GM23338 (cell line): ENCODE data around the gene ROR1. TPM values are rescaled to one million over a fixed set of nuclear protein-coding genes. Genes with fewer than 3 reads are reported as not detected.

Experiments used
- ATAC-seq: fragments of 200-7000 bp; cut with Tn5 transposase; 3 replicates; pipeline ENCODE4 v1.9.1; 2020
- DNase-seq: peaks from one replicate; pipeline ENCODE4 v3.0.0-alpha.2; 2015; ENCODE audit warnings: low spot score
- H2AFZ ChIP-seq: fragments of 200-600 bp; sonication (generic); 2 replicates; pipeline ENCODE4 v1.8.0; 2016; ENCODE audit warnings: antibody characterized with exemption, mild to moderate bottlenecking, moderate library complexity
- H3F3A ChIP-seq: fragments of 200-600 bp; sonication (generic); replicated peaks from 2 replicates; pipeline ENCODE4 v1.8.0; 2017; ENCODE audit warnings: antibody characterized with exemption, mixed run types, low read depth
- H3K27ac ChIP-seq: fragments of 200-600 bp; sonication (generic); 2 replicates; pipeline ENCODE4 v1.6.1; 2016; ENCODE audit warnings: low read depth
- H3K27me3 ChIP-seq: fragments of 200-600 bp; sonication (generic); 2 replicates; pipeline ENCODE4 v1.8.0; 2016; ENCODE audit warnings: mild to moderate bottlenecking, mixed run types, moderate library complexity; ENCODE audit not compliant: insufficient read depth
- H3K36me3 ChIP-seq: fragments of 200-600 bp; sonication (generic); 2 replicates; pipeline ENCODE4 v1.8.0; 2016; ENCODE audit warnings: mild to moderate bottlenecking; ENCODE audit not compliant: insufficient read depth
- H3K4me1 ChIP-seq: fragments of 200-600 bp; sonication (generic); 2 replicates; pipeline ENCODE4 v1.8.0; 2016; ENCODE audit warnings: mild to moderate bottlenecking, moderate library complexity; ENCODE audit not compliant: insufficient read depth
- H3K4me2 ChIP-seq: fragments of 200-600 bp; sonication (generic); 2 replicates; pipeline ENCODE4 v1.7.1; 2017; ENCODE audit warnings: mixed run types
- H3K4me3 ChIP-seq: fragments of 200-600 bp; sonication (generic); 2 replicates; pipeline ENCODE4 v1.6.1; 2016; ENCODE audit warnings: mixed run types
- H3K79me2 ChIP-seq: fragments of 200-600 bp; sonication (generic); replicated peaks from 2 replicates; pipeline ENCODE4 v1.8.0; 2017; ENCODE audit warnings: mild to moderate bottlenecking; ENCODE audit not compliant: insufficient read depth
- H3K9me2 ChIP-seq: fragments of 200-600 bp; sonication (generic); 2 replicates; pipeline ENCODE4 v1.8.0; 2017; ENCODE audit not compliant: insufficient read depth
- H4K20me1 ChIP-seq: fragments of 200-600 bp; sonication (generic); replicated peaks from 2 replicates; pipeline ENCODE4 v1.8.0; 2017; ENCODE audit warnings: mild to moderate bottlenecking; ENCODE audit not compliant: insufficient read depth
- H3K27ac Mint-ChIP-seq: 2 replicates; pipeline ENCODE4 v1.8.0; 2020; ENCODE audit warnings: inconsistent platforms, mild to moderate bottlenecking, moderate library complexity, mixed read lengths
- H3K27me3 Mint-ChIP-seq: 3 replicates; pipeline ENCODE4 v1.8.0; 2022; ENCODE audit warnings: low read depth, mild to moderate bottlenecking, moderate library complexity, mixed read lengths, inconsistent platforms; ENCODE audit not compliant: insufficient read depth, poor library complexity
- H3K36me3 Mint-ChIP-seq: 3 replicates; pipeline ENCODE4 v1.8.0; 2021; ENCODE audit warnings: low read depth, mild to moderate bottlenecking, inconsistent platforms, moderate library complexity, mixed read lengths
- H3K4me1 Mint-ChIP-seq: 3 replicates; pipeline ENCODE4 v1.8.0; 2020; ENCODE audit warnings: mild to moderate bottlenecking, inconsistent platforms, mixed read lengths
- H3K4me3 Mint-ChIP-seq: 3 replicates; pipeline ENCODE4 v1.8.0; 2021; ENCODE audit warnings: moderate library complexity, mild to moderate bottlenecking, inconsistent platforms, mixed read lengths
- H3K9me3 Mint-ChIP-seq: 3 replicates; pipeline ENCODE4 v1.8.0; 2020; ENCODE audit warnings: moderate library complexity, mild to moderate bottlenecking, inconsistent platforms, mixed read lengths
- CREB1 ChIP-seq: fragments of 250-450 bp; sonication (Bioruptor Pico); IDR thresholded peaks from 2 replicates; pipeline ENCODE4 v1.5.0; 2020; ENCODE audit warnings: low read depth, mild to moderate bottlenecking, moderate library complexity
- CTCF ChIP-seq, 2 experiments: fragments of 200-600 bp in 1 of 2; sonication (generic) in 1 of 2; conservative IDR thresholded peaks; 2 replicates each; pipeline versions ENCODE4 v1.5.1 to v1.6.1; 2016 to 2017; ENCODE audit warnings: antibody characterized with exemption in 2 of 2, low read depth in 2 of 2, mild to moderate bottlenecking in 2 of 2, moderate library complexity in 1 of 2
- EZH2 ChIP-seq: fragments of 200-600 bp; sonication (generic); IDR thresholded peaks from one replicate; pipeline ENCODE4 v1.8.0; 2017; ENCODE audit warnings: antibody characterized with exemption, mild to moderate bottlenecking, low read depth; ENCODE audit not compliant: unreplicated experiment
- EZH2phosphoT487 ChIP-seq: fragments of 200-600 bp; sonication (generic); IDR thresholded peaks from one replicate; pipeline ENCODE4 v1.8.1; 2018; ENCODE audit warnings: antibody characterized with exemption; ENCODE audit not compliant: unreplicated experiment
- JUNB ChIP-seq: IDR thresholded peaks from one replicate; pipeline ENCODE4 v1.6.1; 2016; ENCODE audit warnings: antibody characterized with exemption; ENCODE audit not compliant: unreplicated experiment
- NANOG ChIP-seq: IDR thresholded peaks from 2 replicates; pipeline ENCODE4 v1.6.1; 2016; ENCODE audit warnings: antibody characterized with exemption, borderline replicate concordance
- POLR2AphosphoS5 ChIP-seq: IDR thresholded peaks from 2 replicates; pipeline ENCODE4 v1.6.1; 2016; ENCODE audit warnings: antibody characterized with exemption, low read depth
- REST ChIP-seq: IDR thresholded peaks from one replicate; pipeline ENCODE4 v1.6.1; 2018; ENCODE audit warnings: antibody characterized with exemption; ENCODE audit not compliant: unreplicated experiment
- STAT1 ChIP-seq: IDR thresholded peaks from one replicate; pipeline ENCODE4 v1.6.1; 2016; ENCODE audit warnings: antibody characterized with exemption; ENCODE audit not compliant: unreplicated experiment
- ZNF114 ChIP-seq: fragments of 250-450 bp; sonication (Bioruptor Pico); IDR thresholded peaks from 2 replicates; pipeline ENCODE4 v1.5.0; 2020; ENCODE audit warnings: mild to moderate bottlenecking, moderate library complexity
- ZNF331 ChIP-seq: fragments of 250-450 bp; sonication (Bioruptor Pico); IDR thresholded peaks from 2 replicates; pipeline ENCODE4 v1.5.0; 2020; ENCODE audit warnings: low read depth, mild to moderate bottlenecking, moderate library complexity
- polyA plus RNA-seq: library from polyadenylated mRNA; unstranded; fragments of >200 nt; fragmentation: Nextera tagmentation; extraction: Ambion mirVana; gene quantifications from 2 replicates; pipeline ENCODE4 v1.2.1, GENCODE V29; 2016
- total RNA-seq: library from RNA; depleted of rRNA; stranded (reverse); fragments of >200 nt; shearing (Covaris generic); gene quantifications from 2 replicates; pipeline ENCODE4 v1.2.3, GENCODE V29; 2014
- TF ChIP-seq, protein P1 (sequence below): fragments of 250-450 bp; sonication (Bioruptor Pico); IDR thresholded peaks from 2 replicates; pipeline ENCODE4 v1.5.0; 2020; ENCODE audit warnings: mild to moderate bottlenecking, moderate library complexity
- TF ChIP-seq, protein P2 (sequence below): IDR thresholded peaks from 2 replicates; pipeline ENCODE4 v1.6.1; 2016; ENCODE audit warnings: antibody characterized with exemption

The ROR1 gene
- total and polyA plus RNA-seq, 2 experiments from 2014 or later = 59.7 to 96.0 TPM

- Mint-ChIP-seq H3K4me3 (no peak overlapping the region), H3K36me3 (peaks cover 49% of the 10 kb centered on the region), H3K9me3 (peaks cover 5% of the 10 kb centered on the region; the same call in 2 of the 3 replicates), H3K27ac (no peak overlapping the region), H3K4me1 (peaks cover under 1% of the 10 kb centered on the region; the same call in 2 of the 3 replicates), H3K27me3 (peaks cover 3% of the 10 kb centered on the region)
- no peak for DNase-seq
- Histone ChIP-seq H2AFZ (no peak overlapping the region), H3K4me3 (no peak overlapping the region), H3K36me3 (no peaks in the 10 kb centered on the region; the same call in 1 of the 2 replicates), H3K79me2 (0 out of 2 replicates have a peak, but pooled peaks cover 3% of the 10 kb centered on the region), H3K9me2 (no peaks in the 10 kb centered on the region), H3K27ac (no peak overlapping the region), H3F3A (no peaks in the 10 kb centered on the region), H3K4me1 (no peaks in the 10 kb centered on the region), H3K27me3 (no peaks in the 10 kb centered on the region), H3K4me2 (no peak overlapping the region), H4K20me1 (peaks cover 4% of the 10 kb centered on the region; the same call in 1 of the 2 replicates)
- ATAC-seq = no peak
- TF ChIP-seq CREB1 (CRISPR knock-in tag) (no peak), POLR2AphosphoS5 (no peak), NANOG (no peak), ZNF114 (CRISPR knock-in tag) (no peak), EZH2 (no peak), REST (no peak), CTCF (conservative IDR thresholded peaks at IDR 0.05; ENCODE audit: low read depth in 2 of 2) (no peak), ZNF331 (CRISPR knock-in tag) (no peak), STAT1 (no peak), JUNB (no peak), EZH2phosphoT487 (no peak)
- TF ChIP-seq, protein P1, sequence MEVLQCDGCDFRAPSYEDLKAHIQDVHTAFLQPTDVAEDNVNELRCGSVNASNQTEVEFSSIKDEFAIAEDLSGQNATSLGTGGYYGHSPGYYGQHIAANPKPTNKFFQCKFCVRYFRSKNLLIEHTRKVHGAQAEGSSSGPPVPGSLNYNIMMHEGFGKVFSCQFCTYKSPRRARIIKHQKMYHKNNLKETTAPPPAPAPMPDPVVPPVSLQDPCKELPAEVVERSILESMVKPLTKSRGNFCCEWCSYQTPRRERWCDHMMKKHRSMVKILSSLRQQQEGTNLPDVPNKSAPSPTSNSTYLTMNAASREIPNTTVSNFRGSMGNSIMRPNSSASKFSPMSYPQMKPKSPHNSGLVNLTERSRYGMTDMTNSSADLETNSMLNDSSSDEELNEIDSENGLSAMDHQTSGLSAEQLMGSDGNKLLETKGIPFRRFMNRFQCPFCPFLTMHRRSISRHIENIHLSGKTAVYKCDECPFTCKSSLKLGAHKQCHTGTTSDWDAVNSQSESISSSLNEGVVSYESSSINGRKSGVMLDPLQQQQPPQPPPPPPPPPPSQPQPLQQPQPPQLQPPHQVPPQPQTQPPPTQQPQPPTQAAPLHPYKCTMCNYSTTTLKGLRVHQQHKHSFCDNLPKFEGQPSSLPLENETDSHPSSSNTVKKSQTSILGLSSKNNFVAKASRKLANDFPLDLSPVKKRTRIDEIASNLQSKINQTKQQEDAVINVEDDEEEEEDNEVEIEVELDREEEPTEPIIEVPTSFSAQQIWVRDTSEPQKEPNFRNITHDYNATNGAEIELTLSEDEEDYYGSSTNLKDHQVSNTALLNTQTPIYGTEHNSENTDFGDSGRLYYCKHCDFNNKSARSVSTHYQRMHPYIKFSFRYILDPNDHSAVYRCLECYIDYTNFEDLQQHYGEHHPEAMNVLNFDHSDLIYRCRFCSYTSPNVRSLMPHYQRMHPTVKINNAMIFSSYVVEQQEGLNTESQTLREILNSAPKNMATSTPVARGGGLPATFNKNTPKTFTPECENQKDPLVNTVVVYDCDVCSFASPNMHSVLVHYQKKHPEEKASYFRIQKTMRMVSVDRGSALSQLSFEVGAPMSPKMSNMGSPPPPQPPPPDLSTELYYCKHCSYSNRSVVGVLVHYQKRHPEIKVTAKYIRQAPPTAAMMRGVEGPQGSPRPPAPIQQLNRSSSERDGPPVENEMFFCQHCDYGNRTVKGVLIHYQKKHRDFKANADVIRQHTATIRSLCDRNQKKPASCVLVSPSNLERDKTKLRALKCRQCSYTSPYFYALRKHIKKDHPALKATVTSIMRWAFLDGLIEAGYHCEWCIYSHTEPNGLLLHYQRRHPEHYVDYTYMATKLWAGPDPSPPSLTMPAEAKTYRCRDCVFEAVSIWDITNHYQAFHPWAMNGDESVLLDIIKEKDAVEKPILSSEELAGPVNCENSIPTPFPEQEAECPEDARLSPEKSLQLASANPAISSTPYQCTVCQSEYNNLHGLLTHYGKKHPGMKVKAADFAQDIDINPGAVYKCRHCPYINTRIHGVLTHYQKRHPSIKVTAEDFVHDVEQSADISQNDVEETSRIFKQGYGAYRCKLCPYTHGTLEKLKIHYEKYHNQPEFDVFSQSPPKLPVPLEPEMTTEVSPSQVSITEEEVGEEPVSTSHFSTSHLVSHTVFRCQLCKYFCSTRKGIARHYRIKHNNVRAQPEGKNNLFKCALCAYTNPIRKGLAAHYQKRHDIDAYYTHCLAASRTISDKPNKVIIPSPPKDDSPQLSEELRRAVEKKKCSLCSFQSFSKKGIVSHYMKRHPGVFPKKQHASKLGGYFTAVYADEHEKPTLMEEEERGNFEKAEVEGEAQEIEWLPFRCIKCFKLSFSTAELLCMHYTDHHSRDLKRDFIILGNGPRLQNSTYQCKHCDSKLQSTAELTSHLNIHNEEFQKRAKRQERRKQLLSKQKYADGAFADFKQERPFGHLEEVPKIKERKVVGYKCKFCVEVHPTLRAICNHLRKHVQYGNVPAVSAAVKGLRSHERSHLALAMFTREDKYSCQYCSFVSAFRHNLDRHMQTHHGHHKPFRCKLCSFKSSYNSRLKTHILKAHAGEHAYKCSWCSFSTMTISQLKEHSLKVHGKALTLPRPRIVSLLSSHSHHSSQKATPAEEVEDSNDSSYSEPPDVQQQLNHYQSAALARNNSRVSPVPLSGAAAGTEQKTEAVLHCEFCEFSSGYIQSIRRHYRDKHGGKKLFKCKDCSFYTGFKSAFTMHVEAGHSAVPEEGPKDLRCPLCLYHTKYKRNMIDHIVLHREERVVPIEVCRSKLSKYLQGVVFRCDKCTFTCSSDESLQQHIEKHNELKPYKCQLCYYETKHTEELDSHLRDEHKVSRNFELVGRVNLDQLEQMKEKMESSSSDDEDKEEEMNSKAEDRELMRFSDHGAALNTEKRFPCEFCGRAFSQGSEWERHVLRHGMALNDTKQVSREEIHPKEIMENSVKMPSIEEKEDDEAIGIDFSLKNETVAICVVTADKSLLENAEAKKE (CRISPR knock-in tag) = no peak
- TF ChIP-seq, protein P2, sequence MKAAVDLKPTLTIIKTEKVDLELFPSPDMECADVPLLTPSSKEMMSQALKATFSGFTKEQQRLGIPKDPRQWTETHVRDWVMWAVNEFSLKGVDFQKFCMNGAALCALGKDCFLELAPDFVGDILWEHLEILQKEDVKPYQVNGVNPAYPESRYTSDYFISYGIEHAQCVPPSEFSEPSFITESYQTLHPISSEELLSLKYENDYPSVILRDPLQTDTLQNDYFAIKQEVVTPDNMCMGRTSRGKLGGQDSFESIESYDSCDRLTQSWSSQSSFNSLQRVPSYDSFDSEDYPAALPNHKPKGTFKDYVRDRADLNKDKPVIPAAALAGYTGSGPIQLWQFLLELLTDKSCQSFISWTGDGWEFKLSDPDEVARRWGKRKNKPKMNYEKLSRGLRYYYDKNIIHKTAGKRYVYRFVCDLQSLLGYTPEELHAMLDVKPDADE = no peak
These were observed 251.2 kb downstream of the ROR1 start for GRCh38 chr1:64025051-64025450.
